Neural progenitor cell (in vitro differentiated cells): ENCODE results near the gene SEPTIN6.

Source experiments
- EZH2 ChIP-seq: fragments of 200-600 bp; sonication (generic); IDR thresholded peaks from 2 replicates; pipeline ENCODE4 v1.6.1; 2017; ENCODE audit warnings: antibody characterized with exemption, mild to moderate bottlenecking, moderate library complexity
- EZH2phosphoT487 ChIP-seq: fragments of 200-600 bp; sonication (generic); IDR thresholded peaks from 2 replicates; pipeline ENCODE4 v1.6.1; 2017; ENCODE audit warnings: antibody characterized with exemption
- TF ChIP-seq, protein P1 (sequence below): fragments of 200-600 bp; sonication (generic); IDR thresholded peaks from 2 replicates; pipeline ENCODE4 v1.5.1; 2017; ENCODE audit warnings: antibody characterized with exemption, mild to moderate bottlenecking

DNA sequence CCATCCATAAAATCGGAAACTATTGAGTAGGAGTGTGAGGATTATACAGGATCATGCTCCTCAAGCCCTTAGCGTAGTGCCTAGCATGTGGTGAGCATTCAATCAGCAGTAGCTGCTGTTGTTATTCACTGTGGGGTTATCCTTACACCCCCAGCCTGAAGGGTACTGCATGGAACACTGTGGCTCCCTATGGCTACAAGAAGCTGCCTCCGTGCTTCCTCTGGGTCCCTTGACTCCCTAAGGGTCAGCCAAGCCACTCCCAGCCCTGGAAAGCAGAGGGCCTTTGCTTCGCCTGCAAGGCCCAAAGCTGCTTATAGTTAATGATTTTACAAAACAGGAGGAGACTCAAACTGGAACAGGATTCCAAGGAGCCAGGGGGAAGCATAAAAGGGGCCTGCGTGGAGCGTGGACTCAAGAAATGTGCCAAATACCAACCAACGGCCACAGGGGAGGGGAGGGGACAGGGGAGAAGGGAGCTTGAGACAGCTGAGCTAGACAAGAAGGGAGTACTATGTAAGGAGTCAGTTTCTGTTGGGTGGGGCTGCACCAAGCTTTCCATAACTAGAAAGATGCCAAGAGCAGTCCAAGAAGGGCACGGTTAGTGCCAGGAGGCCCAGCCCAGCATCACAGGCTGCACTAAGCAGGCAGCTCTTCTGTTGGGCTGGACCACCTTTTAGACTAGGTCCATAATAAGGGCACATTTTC, 15.9 kb downstream of the SEPTIN6 start:
- TF ChIP-seq EZH2, result no peak
- TF ChIP-seq, protein P1, sequence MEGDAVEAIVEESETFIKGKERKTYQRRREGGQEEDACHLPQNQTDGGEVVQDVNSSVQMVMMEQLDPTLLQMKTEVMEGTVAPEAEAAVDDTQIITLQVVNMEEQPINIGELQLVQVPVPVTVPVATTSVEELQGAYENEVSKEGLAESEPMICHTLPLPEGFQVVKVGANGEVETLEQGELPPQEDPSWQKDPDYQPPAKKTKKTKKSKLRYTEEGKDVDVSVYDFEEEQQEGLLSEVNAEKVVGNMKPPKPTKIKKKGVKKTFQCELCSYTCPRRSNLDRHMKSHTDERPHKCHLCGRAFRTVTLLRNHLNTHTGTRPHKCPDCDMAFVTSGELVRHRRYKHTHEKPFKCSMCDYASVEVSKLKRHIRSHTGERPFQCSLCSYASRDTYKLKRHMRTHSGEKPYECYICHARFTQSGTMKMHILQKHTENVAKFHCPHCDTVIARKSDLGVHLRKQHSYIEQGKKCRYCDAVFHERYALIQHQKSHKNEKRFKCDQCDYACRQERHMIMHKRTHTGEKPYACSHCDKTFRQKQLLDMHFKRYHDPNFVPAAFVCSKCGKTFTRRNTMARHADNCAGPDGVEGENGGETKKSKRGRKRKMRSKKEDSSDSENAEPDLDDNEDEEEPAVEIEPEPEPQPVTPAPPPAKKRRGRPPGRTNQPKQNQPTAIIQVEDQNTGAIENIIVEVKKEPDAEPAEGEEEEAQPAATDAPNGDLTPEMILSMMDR, result no peak
- no peak for TF ChIP-seq EZH2phosphoT487
